HG02938 (cell line): ENCODE measurements around the gene EEF1AKMT4.
"Not testable (repeated sequence)": the region's sequence is repeated elsewhere in the genome, so short reads cannot be mapped to it uniquely, and the experiment has no call there.

Experiments
- ATAC-seq: cut with Tn5 transposase; IDR thresholded peaks from one replicate; pipeline ENCODE4 v1.9.1; 2021; ENCODE audit warnings: mild to moderate bottlenecking, moderate library complexity; ENCODE audit not compliant: unreplicated experiment

The EEF1AKMT4 gene

DNA sequence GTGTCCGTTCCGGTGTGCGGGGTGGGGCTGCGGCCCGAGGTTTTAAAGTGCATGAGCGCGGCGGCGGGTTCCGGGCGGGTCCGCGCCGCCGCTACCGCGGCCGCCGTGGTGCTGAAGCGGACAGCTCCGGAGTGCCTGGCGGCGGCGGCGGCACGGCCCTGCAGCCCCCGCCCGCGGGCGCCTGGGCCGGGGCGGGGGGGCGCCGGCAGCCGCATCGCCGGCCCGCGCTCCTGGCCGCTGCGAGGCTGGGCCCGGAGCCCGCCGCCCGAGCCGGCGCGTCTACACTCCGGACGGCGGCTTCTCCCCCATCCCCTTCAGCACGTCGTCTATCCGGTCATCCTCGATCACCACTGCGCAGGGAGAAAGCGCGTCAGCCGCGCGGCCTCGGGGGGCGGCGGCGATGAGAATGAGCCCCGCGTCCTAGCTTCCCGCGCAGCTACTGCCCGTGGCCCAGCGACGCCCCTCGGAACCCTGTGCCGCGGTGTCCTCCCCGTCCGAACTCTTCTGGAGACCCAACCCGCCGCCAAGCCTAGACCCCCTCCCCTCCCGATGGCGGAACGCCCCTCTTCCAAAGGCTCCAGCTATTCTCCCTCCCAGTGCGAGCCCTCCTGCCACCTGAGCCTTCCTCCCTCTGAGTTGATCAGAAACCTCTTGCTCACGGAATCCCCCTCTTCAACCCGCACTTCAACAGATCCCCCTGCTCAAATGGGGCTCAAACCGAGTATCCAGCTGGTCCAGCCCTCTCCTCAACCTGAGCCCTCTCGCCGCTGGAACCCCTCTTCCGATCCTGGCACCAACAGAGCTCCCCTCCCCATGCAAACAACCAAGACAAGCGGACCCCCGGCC lies 10.6 kb downstream of the EEF1AKMT4 start:
- no peak for ATAC-seq

DNA sequence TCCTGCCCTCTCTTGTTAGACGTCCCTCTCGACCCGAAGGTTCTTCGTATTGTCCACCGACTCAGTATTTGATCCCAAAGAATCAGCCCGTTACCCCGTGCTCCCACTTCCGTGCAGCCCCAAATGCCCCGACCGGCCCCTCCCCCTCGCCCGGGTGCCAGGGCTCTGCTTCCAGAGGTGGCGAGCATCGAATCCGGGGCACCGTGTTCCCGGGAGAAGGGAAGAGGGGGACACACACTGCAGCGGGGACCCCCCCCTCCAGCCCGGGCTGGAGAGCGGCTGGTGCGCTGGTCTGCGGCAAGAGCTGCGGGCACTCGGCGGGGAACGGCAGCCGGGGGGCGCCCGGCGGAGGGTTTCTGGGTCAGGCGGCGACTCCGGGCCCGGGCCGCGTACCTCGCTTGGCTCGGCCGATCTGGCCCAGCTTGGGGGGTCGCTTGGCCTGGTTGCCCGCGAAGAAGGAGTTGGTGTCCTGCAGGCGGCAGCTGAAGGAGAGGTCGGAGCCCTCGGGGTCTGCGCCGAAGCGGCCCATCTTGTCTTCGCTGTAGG lies 11.3 kb downstream of the EEF1AKMT4 start:
- ATAC-seq: no peak

DNA sequence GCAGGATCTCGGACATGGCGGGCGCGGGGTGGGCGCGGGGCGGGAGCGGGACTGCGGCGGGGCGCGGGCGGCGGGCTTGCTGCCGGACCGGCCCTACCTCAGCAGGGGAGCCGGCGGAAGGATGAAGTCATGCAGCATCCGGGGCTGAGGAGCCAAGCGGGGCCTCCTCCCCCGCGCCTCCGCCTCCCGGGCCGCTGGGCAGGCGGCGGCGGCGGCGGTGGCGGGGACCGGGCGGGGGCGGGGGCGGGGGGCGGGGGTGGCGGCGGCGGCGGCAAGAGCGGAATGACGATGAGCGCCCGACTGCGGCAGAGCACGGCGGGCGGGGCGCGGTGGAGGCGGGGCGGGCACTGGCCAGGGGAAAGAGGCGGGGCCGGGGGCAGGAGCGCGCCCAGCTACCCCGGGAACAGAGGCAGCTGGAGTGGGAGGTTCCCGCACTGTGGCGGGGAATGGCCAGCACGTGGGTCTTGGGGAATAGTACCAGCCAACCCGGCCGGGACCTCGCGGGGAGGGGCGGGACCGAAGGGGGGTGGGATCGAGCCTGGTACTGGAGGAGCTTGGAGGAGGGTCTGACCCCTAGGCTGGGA lies 11.9 kb downstream of the EEF1AKMT4 start, which contains the start of gene CAMK2N2:
Gene CAMK2N2, minus strand, starts transcription at position 284 of the 584 bp plus-strand sequence. Its CDS starts 268 bp downstream, at position 16.
- no peak for ATAC-seq

DNA sequence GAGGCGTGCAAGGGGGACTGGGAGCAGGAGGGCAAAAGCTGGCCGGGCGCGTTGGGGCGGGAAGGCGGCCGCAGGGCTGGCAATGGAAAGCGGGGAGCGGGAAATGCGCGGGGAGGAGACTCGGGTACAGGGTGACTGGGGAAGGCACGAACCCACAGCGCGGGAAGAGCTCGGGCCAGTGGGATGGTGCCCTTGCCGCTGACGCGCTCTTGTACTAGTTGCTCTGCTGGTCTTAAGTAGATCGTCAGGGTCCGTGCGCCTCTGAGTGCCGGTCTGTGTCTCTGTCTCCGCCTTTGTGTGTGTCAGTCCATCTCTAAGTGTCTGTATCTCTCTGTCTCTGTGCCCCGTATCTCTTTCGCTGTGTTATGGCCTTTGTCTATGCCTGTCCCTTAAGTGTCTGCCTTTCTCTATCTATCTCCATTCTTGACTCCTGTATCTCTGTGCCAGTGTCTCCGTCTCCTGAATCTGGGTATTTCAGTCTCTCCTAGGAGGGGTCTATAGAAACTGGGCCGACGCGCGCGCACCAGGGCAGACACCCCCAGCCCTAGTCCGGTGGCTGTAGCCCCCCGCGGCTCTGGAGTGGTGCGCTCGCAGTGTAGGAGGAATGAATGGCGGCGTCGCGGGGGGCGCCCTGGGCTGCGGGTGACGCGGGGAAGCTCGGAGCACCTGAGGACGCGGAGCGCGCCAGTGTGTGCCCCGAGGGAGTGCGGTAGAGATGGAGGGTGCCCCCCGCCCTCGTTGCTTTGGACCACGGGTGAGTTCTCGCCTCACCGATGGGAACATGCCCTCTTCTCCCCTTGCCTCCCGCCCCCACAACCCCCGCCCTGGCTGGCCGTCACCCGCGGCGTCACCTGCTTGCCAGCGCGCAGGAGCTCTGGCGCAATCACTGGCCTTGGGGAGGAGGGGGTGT lies 12.6 kb downstream of the EEF1AKMT4 start:
- ATAC-seq: no peak

DNA sequence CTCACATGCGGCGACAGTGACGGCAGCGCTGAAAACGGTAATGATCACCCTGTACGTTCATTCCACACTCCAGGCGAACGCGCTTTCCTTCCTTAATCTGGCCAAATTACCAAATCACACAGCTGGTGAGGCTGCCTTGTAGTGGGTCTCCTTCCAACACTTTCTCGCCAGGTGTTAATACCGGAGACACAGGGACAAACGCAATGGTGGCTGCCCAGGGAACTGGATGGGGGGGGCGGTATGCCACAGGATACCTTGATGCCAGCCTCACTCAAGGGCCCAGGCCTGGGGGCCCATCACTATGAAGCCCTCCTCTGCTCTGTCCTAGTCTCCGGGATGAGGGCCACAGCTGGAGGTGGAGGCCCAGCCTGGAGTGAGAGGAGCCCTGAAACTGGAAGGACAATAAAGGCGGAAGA lies 13.3 kb downstream of the EEF1AKMT4 start:
- ATAC-seq: no peak

DNA sequence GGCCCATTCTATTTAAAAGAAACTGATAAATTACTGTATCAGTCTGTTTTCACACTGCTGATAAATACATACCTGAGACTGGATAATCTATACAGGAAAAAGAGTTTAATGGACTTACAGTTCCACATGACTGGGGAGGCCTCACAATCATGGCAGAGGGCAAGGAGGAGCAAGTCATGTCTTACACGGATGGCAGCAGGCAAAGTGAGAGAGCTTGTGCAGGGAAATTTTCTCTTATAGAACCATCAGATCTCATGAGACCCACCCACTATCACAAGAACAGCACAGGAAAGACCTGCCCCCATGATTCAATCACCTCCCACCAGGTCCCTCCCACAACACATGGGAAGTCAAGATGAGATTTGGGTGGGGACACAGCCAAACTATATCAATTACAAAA lies 17.8 kb downstream of the EEF1AKMT4 start:
- ATAC-seq: not testable (repeated sequence)

DNA sequence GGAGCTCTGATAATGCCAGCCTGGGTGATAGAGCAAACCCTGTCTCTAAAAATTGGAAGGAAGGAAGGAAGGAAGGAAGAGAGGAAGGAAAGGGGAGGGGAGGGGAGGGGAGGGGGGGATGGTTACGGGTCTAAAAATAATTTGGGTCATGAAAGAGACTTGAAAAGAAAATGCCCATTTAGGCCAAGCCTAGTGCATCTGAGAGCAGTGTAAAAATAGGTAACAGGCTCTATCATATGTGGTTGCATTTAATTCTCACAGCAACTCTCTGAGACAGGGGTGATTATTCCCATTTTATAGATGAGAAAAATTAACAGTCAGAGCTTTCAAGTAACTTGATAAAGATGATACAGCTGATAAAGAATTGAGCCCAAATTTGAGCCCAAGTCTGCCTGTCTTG lies 22.8 kb downstream of the EEF1AKMT4 start:
- no peak for ATAC-seq

DNA sequence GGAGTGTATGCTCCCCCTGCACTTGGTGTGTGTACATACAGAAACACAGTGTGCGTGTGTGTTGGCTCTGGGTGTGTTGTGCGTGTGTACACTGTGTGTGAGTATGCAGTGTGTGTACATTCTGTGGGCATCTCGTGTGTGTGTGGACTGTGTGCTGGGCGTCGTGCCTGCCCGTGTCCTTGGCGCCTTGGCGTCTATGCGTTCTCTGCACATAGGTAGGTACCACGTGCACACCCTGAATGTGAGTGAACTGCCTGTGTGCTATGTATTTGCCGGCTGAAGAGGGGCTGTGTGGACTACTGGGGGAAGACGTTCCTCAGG lies 25.9 kb downstream of the EEF1AKMT4 start:
- no peak for ATAC-seq

DNA sequence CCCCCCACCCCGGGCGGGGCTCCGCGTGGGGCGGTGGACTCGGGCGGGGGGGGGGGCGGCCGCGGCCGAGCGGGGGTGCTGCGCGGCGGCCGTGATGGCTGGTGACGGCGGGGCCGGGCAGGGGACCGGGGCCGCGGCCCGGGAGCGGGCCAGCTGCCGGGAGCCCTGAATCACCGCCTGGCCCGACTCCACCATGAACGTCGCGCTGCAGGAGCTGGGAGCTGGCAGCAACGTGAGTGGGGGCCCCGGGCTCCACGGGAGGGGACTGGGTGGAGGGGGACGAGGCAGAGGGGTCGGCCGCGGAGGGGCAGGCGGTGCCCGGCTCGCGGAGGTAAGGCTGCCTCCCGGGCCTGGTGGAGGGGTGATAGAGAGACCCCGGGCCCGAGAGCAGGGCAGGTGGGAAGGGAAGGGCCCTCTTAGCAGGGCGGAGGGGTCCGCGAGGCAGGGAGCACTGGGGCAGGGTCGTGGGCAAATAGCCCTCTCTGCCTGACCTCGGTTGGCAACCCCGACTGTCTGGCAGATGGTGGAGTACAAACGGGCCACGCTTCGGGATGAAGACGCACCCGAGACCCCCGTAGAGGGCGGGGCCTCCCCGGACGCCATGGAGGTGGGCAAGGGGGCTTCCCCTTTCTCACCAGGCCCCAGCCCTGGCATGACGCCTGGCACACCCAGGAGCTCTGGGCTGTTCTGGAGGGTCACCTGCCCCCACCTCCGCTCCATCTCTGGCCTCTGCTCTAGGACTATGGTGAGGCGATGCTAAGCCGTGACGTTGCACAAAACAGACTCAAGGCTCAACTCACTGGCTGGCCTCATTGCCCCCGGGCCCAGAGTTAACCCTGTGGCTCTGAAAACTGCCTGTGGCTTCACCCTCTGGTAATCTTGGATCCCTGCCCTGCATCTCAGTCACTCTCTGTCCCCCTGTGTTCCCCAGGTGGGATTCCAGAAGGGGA lies 26.8 kb downstream of the EEF1AKMT4 start, which contains the start of gene ECE2:
Gene ECE2, plus strand, starts transcription at position 62 of the 950 bp plus-strand sequence. Its CDS starts 132 bp downstream, at position 194.
- ATAC-seq: no peak

DNA sequence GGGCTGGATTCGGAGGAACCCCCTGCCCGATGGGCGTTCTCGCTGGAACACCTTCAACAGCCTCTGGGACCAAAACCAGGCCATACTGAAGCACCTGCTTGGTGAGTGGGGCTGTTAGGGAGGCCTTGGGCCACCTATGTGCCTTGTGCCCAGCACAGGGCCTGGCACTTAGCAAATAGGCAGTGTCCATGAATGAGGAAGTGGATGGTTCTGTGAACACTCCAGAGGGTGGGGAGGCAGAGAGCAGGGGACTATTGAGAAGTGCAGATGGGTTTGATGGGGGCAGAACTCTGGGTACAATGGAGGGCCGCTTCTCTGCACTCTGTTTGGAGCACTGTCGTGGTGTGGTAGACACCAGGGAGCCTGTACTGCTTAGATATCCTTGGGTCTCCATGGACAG lies 27.9 kb downstream of the EEF1AKMT4 start:
- ATAC-seq: no peak

DNA sequence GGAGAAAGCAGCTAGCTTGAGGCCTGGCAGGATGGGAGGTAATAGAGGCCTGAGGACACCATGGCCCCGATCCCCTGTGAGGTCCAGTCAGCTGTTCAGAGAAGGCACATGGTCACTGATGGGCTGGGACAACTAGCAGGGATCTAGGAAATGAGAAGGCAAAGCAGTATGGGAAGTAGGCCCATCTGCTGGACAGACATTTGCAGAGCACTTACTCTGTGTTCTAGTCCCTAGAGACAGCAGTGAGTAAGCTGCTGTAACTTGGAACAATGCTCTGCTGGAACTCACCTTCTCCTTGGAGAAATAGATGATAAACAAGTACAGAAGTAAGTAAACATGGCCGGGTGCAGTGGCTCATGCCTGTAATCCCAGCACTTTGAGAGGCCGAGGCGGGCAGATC lies 33.5 kb downstream of the EEF1AKMT4 start:
- ATAC-seq: no peak

DNA sequence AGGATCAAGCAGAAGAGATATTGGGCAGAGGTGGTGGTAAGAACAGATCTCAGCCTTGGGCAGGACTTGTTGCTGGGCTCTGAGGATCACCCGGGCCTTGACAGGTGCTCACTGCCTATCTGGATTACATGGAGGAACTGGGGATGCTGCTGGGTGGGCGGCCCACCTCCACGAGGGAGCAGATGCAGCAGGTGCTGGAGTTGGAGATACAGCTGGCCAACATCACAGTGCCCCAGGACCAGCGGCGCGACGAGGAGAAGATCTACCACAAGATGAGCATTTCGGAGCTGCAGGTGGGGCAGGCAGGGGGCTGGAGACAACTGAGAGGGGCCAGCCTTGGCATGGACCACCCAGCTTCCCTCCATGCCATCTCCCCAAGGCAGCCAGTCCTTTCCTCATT lies 34.2 kb downstream of the EEF1AKMT4 start:
- ATAC-seq: no peak

DNA sequence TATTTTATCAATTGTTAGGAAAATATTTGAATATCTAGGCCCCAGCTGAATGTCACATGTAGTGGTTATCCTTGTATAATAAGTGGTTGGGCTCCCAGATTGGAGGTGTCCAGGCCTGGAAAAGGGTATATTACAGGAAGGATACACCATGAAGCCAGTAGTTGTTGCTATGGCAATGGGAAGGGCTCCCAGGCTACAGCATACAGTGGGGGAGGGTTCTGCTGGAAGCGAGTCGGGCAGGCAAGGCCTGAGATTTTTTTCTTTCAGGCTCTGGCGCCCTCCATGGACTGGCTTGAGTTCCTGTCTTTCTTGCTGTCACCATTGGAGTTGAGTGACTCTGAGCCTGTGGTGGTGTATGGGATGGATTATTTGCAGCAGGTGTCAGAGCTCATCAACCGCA lies 35.2 kb downstream of the EEF1AKMT4 start:
- no peak for ATAC-seq

DNA sequence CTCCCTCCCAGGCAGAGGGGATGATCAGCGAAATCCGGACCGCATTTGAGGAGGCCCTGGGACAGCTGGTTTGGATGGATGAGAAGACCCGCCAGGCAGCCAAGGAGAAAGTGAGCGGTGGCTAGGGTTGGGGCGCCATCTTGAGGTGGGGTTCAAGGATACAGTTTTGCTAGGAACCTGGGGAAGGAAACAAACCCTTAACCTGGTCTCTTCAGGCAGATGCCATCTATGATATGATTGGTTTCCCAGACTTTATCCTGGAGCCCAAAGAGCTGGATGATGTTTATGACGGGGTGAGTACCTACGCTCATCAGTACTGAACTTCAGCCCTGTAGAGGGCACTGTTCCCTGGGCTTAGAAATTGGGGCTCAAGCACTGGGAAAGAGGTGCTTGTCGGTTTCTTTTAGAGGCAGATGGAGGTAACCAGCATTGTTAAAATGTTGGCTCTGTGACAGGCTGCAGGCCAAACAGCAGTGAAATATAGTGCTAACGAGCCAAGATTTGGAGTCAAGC lies 40.0 kb downstream of the EEF1AKMT4 start:
- ATAC-seq: no peak

DNA sequence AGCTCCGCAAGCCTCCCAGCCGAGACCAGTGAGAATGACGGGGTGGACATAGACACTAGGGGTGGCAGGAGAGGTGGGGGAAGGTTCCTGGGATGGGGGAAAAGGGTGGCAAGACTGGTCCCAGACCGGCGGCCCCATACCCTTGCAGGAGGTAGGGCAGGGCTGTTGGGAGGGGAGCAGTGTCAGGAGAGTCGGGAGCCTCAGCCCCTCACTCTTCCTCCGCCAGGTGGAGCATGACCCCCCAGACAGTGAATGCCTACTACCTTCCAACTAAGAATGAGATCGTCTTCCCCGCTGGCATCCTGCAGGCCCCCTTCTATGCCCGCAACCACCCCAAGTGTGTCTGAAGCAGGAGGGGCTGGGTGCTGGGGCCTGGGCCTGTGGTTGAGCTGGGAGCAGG lies 40.9 kb downstream of the EEF1AKMT4 start:
- ATAC-seq: no peak

DNA sequence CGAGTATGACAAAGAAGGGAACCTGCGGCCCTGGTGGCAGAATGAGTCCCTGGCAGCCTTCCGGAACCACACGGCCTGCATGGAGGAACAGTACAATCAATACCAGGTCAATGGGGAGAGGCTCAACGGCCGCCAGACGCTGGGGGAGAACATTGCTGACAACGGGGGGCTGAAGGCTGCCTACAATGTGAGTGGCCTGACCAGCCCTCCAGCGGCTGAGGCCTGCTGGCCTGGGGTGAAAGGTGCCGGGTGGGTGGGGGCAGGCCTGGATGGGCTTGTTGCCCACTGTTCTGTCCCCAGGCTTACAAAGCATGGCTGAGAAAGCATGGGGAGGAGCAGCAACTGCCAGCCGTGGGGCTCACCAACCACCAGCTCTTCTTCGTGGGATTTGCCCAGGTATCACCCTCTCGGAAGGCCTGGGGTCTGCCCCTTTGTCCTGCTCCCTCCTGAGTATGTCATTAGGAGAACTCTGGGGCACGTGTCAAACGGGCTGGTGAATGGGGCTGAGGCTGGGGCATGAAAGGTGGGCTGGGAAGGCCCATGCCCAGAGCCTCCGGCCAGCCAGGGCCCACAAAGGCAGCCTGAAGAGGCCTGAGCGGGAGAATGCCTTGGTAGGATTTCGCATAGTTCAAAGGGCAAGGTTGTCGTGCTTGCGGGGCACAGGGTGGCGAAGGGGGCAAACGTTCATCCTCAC lies 41.7 kb downstream of the EEF1AKMT4 start:
- no peak for ATAC-seq

DNA sequence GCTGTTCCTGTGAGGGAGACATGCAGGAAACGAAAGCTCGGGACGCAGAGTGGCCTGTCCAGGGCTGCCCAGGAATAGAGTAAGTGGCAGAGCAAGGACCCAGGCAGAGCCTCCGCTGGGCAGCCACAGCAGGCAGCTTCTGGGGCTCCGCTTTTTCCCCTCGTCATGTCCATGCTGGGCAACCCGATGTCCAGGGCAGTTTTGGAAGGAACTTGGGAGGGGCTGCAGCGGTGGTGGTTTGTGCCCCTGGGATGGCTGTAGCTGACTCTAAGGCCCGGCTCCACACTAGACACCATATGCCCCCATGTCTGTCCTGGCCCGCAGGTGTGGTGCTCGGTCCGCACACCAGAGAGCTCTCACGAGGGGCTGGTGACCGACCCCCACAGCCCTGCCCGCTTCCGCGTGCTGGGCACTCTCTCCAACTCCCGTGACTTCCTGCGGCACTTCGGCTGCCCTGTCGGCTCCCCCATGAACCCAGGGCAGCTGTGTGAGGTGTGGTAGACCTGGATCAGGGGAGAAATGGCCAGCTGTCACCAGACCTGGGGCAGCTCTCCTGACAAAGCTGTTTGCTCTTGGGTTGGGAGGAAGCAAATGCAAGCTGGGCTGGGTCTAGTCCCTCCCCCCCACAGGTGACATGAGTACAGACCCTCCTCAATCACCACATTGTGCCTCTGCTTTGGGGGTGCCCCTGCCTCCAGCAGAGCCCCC lies 42.4 kb downstream of the EEF1AKMT4 start:
- no peak for ATAC-seq

DNA sequence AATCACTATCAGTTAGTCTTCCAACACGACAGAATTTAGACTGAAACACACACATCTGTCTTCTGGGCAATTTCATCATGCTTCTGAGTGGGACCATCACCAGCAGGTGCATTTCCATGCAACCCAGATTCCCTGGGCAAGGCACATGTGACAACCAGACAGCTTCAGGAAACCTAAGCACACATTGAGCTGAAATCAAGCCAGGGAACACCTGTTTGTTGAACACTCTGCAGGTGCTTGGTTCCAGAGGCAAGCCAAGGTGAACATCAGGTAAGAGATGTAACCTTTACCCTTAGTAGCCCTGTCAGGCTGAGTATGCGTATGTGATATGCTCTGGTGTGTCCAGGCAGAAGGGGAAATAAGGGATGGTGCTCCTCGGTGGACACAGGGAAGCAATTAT lies 46.3 kb downstream of the EEF1AKMT4 start:
- ATAC-seq: no peak

DNA sequence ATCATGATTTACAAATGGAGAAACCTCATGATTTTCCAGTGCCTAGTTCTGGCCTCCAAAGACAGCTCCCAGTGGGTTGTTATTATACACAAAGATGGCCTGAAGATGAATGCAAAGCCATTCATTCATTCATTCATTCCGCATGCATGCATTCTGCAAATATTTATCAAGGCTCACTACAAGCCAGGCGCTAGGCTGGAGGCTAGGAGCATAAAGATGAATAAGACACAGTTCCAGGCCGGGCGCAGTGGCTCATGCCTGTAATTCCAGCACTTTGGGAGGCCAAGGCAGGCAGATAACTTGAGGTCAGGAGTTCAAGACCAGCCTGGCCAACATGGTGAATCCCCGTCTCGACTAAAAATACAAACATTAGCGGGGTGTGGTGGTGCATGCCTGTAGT lies 47.1 kb downstream of the EEF1AKMT4 start:
- ATAC-seq: no peak
